NCI-H2081 treated with DMSO at 0.1 percent for 48 hours (cell line): ENCODE measurements around the gene MAGI1.
"Not testable (repeated sequence)": the region's sequence is repeated elsewhere in the genome, so short reads cannot be mapped to it uniquely, and the experiment has no call there.

Source experiments
- DNase-seq: peaks from one replicate; lab custom pipeline; 2025; lab: John Stamatoyannopoulos, UW

The MAGI1 gene

DNA sequence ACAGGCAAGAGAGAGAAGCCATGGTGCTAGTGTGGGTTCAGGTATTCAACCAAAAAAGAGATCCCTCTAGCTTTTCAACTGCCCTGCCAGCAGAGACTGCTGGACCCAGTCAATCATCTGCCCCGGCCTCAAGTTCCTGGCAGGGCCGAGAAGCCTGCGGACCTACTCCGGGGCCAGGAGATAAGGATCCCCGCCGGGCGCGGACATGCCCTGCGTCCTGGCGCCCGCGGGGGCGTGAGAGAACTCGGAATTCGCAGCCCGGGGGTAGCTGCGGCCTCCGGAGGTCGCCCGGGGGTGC lies 821 bp upstream of the MAGI1 start:
- DNase-seq, result no peak

DNA sequence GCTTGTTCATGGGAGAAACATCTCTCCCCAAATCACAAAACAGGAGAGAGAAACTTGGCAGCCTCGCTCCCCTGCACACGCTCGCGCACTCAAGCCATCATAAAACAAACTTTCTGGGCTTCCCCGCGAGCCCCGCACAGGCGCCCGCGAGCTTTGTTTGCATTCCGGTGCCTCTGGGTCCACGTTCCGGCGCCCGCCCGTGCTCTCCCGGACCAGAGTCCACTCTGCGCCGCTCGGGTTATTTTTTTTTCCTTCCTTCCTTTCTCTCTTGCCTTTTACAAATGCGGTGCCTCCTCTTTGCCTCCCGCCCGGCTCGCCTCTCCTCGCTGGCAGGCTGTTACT lies 363 bp downstream of the MAGI1 start:
- no peak for DNase-seq

DNA sequence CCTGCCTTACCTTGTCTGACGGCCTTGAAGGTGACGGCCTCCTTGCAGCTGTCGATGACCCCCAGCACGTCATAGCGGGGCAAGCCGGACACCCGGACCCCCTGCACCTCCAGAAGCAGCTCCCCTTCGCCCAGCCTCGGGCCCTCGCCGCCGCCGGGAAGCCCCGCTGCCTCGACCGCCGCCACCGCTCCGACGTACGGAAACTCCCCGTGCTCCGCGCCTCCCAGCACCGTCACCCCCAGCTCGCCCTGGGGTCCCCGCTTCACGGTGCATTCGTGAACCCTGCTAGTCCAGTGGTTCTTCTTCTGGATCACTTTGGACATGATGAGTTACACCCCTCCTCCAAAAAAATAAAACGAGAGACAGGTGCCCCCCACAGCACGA lies 740 bp downstream of the MAGI1 start:
- no peak for DNase-seq

DNA sequence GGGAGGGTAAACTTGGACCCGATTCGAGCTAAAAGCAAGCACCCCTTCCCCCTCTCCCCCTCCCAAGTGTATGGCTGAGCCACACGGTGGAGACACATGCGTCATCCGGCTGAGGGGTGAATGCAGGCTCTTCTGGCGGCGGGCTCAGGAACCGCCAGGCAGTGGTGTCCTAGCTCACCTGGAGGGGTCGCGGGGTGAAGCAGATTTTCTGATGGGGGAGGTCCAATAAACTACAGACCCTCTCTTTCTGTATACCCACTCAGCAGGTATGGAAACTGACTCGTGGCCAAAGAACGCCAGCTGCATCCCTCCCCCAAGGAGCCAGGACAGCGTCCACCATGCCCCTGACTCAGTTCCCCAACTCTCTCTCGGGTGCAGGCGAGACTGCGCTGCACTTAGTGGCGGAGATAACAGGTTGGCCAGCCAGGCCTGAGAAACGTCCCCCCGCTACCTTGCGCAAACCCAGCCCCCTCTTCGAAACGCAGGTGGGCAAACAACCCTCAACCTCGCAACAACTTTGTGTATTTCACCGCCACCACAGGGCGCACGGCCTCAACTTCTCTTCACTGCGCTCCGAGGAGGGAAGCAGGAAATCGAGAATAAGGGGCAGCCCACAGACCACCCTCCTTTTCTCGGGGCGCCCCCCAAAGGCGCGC lies 1.3 kb downstream of the MAGI1 start:
- no peak for DNase-seq

DNA sequence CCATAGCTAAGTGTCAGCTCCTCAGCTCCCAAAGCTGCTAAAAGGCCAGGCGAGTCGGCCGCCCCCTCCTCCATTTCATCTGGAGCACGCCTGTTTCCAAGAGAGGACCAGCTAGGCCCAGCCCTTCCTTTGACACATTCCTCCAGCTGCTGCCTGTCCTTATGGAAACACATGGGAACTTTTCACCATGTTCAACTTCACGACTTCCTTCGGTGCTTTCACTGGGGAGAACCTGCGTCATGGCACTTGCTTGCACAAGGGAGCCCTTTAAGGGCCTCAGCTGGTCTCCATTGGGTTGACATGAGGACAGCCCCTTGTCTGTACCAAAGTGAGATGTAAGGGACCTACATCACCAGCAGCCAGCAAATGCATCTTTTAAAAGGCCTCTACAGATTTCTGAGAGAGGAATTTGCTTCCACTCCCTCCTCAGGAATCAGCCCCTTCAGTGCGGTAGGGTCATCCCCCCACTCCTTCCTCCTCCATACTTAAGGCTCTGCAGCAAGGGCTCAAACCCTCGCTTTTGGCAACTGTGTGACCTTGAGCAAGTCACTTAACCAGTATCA lies 2.1 kb downstream of the MAGI1 start:
- no peak for DNase-seq

DNA sequence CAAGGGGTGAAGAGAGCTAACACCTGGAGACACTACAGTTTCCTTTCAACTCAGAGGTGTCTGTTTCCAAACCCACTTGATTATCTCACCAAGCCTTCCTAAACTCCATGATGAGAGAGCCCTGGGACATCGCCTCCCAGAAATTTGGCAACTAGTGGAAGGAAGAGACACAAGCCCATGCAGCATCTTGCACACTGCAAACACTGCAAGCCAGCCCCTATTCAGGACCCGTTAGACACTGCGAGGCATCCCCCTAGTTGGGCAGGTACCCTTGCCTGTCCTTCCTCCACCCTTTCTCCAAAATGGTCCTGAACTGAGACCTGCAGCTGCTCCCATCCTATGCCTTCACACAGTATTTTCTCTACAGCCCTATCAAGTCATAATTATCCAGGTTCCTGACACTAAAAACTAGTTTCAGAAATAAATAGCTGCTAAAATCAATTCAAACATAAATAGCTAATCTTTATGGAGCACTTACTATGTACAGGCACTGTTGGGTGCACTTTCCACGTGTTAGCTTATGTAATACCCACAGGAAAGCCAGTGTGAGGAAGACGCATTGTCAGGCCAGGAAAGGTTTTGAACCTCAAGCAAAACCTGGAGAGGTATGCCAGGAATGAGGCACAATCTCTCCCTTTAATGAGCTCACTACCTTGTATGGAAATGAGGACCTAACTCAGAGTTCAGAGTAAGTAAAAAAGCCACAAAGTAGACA lies 2.8 kb downstream of the MAGI1 start:
- DNase-seq, result no peak

DNA sequence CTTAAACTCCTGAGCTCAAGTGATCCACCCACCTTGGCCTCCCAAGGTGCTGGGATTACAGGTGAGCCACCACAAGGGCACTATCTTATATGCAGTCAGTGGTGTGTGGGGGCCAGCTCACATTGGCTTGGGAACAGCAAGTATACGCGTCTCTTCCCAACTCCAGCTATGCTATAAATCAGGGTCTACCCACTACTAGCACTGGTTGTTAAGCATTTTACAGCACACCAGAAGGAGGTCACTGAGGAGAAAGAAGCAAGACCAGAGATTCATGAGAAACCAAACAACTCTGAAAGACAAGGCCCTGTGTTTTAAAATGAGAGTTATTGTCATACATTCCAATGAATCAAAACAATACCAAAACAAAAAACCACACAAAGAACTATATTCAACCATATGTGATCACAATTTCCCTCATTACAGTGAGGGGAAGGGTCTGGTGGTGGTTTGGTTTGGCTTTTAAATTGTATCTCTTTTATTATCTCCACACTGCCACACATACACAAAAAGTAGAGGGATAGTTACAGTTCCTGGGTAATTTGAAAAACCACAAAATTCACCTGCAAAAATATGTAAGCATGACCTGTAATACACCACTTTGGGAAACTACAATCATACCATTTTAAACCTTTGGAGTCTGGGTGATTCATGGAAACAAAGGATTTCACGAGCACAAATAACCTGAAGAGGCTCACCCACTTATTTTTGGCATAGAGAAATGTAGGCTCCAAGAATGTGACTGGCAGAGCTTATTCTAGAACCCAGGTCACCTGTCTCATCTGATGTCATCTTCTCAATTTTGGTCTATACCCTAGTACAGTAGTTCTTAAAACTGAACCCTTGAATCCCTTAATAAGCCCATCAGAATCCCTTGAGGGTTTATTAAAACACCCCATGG lies 5.2 kb downstream of the MAGI1 start:
- no peak for DNase-seq

DNA sequence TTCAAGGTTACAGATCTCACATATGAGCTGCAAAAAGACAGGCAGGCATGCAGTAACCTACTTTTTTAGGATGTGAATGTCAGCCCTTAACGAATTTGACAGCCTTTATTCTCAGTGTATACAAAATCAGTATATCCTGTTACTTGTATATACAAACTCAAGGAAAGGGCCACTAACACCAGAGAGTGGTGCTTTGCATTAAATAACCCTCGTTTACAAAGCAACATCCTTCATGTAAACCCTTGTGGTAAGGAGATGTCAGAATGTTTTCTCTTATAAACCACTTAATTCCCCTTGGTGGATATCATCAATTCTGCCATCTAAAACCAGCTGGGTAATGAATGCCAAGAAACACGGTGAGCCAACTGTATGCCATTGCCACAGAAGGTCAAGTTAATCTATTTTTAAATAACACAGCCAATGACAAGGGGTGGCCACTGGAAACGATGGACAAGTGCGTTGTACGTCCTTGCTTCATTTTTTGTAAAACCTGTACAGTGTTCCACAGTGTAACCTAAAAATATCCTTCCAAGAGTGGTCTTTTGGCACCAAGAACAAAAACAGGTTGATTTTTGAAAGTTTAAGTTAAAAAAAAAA lies 7.5 kb downstream of the MAGI1 start:
- DNase-seq, result no peak

DNA sequence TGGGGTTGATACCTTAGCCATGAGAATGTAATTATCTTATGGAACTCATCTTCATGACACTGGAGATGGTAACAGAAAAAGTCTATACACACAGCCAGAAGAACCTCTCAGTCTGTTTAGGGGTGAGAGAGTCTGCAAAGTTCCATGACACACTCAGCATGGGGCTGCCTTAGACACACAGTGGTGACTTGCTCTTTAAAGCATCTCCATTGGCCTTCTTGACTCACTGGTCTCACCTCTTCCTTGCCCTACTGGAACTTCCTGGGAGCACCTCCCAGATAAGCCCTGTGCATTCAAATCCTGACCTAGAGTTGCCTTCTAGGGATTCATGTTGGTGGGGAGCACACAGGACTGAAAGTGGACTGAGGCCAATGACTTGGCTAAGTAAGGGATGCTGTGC lies 9.3 kb downstream of the MAGI1 start:
- no peak for DNase-seq

DNA sequence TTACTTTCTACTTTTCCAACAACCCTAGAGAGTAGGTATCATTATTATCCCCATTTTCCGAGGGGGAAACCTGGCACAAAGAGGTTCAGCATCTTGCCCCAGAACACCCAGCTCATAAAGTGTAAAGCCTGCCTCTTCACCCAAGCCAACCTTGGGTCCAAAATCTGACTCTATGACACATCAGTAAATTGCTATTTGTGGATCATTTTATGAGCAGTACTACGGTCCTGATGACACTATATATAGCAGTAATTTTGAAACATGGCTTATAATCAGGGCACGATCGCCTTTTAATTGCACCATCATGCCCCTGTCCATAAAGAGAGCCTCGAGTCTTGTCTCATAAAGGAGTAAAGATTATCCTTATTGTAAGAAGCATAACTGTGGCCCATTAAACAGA lies 9.7 kb downstream of the MAGI1 start:
- DNase-seq, result no peak

DNA sequence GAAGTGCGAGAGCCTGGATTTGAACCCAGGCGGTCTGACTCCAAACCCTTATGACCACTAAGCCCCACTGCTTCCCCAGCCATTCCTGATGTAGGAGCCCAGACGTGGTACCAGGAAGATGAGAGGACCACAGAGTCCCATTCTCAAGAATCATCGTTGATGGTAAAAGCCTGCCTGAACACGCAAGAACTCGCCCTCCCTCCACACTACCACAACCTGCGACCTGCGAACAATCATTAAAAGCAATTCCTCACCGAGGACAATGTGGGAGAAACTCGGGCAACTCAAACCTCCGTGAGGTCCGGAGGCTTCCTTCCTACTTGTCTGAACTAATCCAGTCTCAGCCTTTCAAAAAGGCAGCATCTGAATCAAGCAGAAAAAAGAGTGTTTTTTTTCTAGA lies 10.3 kb downstream of the MAGI1 start:
- DNase-seq, result no peak

DNA sequence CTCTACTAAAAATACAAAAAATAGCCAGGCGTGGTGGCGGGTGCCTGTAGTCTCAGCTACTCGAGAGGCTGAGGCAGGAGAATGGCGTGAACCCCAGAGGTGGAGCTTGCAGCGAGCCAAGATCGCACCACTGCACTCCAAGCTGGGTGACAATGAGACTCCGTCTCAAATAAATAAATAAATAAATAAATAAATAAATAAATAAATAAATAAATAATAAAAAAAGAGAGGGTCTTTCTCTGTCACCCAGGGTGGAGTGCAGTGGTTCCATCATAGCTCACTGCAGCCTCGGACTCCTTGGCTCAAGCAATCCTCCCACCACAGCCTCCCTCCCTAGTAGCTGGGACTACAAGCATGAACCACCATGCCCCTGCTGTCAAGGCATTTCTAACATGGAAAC lies 11.6 kb downstream of the MAGI1 start:
- not testable (repeated sequence) for DNase-seq

DNA sequence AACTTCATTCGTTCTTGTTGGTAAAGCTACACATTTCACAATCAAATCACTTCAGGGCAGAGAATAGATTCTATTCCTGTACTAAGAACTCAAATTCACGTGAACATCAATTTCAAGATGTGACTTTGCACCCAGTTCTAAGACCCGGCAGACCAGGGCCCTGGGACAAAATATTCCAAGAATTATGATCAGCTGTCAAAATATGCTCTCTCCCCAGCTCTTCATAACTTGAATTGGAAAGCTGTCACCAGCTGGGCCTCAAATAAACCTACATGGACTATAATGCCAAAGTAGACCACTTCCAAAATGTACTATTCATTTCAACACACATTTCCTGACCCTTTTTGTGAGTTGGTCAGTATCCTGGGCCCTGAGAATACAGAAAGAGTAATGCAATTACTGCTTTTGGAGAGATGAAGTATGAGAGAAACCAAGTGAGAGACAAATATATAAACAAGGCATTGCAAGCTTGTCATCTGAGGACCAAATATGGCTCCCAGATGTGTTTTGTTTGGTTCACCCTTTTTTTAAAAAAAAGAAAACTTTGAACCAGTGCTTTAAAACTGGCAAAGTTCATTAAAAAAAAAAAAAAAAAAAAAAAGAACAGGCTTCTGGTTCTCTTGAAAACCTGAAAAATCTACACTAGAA lies 14.9 kb downstream of the MAGI1 start:
- DNase-seq, result no peak

DNA sequence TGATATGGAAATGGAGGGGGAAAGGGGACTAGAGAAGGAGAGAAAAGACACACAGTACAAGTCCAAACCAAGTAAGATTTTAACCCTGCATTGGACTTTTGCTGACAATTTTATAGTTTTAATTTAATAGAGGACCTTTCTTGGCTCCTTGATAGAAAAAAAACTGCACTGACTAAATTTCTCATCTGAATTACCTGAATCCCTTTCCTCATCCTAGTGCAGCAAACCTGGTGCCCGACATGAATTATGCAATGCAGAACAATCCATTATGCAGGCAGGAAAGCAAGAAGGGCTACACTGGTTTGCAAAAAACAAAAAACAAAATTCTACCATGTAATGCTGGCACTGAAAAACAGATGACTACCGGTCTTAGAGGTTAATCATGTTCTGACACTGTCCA lies 15.5 kb downstream of the MAGI1 start:
- no peak for DNase-seq

DNA sequence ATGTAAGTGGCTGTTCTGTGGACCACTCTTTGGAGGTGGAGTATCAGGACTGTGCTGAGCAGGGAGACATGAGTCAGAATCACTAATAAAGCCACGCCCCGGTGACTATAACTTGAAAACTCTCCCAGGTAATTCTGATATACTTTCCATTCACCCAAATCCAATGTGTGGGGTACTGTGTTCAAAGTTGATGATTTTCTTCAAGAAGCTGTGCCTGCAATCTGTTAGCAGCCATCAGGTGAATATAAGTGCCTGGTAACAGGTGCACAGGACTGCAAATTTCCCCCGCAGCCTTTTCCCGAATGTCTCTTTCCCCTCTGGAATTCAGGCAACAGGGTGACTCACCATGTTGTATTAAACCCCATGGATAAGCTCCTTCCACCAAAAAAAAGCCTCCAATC lies 17.0 kb downstream of the MAGI1 start:
- DNase-seq, result no peak

DNA sequence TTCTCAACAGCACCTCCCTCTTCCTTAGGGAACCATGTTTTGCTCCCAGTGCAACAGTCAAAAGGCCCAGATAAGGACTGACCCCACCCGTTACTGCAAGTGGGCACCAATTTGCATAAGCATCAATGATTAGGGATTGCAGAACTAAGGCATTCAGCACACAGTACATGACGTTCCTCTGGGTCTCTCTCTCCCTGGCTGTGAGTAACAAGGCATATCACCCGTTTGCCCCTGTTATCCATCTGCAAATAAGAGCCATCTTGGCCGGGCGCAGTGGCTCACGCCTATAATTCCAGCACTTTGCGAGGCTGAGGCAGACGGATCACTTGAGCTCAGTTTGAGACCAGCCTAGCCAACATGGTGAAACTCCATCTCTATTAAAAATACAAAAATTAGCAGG lies 18.8 kb downstream of the MAGI1 start:
- no peak for DNase-seq

DNA sequence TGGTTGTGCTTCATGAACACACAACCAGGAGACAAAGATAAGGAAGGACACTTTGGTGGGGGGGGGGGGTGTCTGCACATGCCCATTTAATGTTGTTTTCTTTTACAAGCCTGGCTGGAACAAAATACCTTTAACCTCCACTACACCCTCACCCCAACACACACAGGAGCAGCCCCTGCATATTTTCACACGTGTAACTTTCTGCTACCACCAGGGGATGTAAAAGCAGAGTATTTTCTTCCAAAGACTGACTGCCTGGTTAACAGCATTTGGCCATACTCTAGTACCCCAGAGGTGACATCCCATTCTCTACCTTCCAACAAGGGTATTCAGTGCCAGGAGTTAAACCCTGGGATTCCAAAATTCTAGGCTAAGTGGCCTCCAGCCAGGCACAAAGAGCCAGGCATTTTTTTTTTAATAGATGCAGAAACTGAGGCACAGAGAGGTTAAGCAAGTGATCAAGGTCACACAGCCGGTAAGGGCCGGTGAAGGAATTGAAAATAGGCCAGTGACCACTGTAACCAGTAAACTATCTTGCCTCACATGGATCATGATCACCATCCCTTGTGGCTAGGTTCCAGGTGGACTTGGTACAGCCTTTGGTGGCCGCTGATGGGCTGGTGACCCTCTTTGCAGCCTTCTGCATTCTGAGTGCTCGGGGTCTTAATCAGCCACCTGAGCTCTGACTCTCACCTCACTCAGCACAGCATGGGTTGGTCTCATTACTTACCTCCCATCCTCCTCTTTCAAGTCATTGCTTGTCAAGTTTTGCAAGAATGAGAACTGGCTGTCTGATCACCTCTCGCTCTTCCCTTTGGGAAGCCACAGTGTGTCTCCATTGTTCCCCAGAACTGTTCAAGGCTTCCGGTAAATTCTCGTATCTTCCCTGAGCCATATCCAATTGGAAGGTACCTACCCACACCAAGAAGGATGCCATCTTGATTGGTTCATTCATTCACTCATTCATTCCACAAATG lies 20.4 kb downstream of the MAGI1 start:
- no peak for DNase-seq

DNA sequence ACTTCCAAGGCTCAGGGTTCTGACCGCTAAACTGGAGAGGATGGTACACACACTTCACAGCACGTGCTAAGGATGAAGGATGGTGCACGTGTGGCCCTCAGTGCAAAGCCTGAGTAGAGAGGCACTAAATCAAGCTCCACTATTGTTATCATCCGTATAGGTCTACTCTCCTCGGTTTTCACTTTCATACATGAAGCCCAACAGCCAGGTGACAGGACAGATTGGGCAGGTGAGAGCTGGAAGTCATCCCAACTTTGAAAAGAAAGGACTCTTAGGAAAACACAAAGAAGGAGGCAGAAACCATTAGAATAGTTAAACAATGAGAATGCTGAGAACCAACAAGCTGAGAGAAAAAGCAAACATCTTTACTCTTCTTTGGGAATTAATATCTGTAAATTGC lies 21.1 kb downstream of the MAGI1 start:
- DNase-seq, result no peak

DNA sequence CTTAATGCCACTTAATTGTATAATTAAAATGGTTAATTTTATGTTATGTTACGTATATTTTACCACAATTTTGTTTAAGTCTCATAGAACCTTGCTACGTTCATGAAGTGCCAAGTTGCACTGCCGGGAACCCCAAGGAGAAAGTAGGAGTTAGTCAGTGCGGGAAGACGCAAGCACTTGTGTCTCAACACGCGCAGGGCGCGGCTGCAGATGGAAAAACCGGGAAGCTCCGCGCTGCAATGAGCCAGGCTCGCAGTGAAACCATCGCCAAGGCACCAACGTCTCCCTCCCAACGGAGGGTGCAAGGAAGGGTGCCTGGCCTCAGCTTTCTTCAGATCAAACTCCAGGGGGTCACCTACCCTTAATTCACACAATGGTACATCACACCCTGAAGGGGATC lies 21.6 kb downstream of the MAGI1 start:
- DNase-seq, result no peak

DNA sequence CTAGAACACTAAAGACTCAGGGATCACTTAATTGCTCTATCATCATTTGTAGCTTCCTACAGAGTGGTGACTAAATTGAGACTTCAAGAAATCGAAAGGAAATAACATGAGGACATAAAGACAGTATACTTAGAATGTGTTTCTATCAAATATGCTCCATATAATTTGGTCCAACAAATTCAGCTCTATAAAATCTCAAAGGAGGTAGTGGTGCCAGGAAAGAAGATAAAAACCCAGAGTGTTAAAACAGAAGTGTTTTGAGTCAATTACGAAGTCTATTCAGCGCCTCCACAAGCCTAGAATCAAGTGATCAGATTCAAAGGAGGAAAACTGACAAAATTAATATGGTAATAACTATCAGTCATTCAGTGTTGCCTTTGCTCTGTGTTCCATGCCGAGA lies 22.9 kb downstream of the MAGI1 start:
- DNase-seq, result no peak

DNA sequence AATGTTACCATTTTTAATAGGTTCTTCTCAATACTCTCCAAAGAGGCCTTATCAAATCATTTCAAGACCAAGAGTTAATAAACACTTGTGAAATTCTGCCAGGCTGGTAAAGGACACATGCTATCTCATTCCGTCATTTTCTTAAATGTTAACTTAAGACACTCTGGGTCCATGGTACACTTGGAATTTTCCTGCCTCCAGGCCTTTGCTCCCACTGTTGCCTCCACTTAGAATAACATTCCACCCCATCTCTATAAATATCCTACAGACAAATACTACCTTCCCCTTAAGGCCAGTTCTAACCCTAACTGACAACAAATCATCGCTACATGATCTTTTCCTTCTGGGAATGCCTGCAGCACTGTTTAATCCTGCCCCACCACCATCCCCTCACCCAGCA lies 24.1 kb downstream of the MAGI1 start:
- DNase-seq, result no peak
